ENCODE data around the gene PCDHA13.
"Not testable (repeated sequence)": the region's sequence is repeated elsewhere in the genome, so short reads cannot be mapped to it uniquely, and the experiment has no call there.

The PCDHA13 gene, protein sequence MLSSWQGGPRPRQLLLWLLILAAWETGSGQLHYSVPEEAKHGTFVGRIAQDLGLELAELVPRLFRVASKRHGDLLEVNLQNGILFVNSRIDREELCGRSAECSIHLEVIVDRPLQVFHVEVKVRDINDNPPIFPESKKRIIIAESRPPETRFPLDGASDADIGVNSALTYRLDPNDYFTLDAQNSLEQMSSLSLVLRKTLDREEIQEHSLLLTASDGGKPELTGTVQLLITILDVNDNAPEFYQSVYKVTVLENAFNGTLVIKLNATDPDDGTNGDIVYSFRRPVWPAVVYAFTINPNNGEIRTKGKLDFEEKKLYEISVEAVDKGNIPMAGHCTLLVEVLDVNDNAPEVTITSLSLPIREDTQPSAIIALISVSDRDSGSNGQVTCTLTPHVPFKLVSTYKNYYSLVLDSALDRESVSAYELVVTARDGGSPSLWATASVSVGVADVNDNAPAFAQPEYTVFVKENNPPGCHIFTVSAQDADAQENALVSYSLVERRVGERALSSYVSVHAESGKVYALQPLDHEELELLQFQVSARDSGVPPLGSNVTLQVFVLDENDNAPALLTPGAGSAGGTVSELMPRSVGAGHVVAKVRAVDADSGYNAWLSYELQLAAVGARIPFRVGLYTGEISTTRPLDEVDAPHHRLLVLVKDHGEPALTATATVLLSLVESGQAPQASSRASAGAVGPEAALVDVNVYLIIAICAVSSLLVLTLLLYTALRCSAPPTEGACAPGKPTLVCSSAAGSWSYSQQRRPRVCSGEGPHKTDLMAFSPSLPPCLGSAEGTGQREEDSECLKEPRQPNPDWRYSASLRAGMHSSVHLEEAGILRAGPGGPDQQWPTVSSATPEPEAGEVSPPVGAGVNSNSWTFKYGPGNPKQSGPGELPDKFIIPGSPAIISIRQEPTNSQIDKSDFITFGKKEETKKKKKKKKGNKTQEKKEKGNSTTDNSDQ

DNA sequence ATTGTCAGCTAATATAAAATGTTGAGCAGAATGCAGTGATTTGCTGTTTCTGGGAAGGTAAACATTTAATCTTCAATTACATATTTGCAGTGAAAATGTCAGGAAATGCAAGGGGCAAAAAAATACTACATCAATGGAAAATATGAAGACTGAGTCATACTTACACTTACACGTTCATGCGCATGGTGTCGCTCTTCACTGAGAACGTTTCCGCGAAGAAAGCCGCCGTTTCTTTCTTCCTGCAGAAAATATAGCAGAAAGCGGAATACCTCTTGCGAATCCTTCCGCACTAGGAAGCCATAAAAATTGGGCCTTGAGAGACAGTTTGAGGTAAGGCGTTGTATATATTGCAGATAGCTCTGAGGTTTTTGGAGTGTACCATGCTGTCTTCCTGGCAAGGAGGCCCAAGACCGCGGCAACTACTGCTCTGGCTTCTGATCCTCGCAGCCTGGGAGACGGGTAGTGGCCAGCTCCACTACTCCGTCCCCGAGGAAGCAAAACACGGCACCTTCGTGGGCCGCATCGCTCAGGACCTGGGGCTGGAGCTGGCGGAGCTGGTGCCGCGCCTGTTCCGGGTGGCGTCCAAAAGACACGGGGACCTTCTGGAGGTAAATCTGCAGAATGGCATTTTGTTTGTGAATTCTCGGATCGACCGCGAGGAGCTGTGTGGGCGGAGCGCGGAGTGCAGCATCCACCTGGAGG lies at the start of gene PCDHA13:
TSS of gene PCDHA13 (plus strand) at position 236 of the 702 bp plus-strand sequence. CDS start at position 381, 145 bp downstream.
- DNase-seq, result no peak

DNA sequence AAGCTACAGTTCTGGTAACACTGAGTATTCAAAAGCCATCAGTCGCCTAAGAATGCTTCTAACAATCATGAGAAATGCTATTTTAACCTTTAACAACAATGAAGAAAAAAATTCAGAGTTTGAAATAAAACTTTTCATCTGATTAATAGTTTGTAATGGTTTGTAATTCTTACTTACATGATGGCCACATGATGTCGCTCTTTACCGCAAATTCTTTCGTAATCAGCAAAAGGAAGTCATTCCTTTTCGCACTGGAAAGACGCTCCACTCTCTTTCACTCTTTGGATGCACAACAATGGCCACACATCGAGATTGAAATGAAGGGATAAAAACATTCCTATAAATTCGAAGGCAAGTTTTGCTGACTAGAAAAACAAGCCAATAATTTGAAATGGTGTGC lies 47.9 kb upstream of the PCDHA13 start, which contains the start of gene PCDHA7:
TSS of gene PCDHA7 (plus strand) at position 277 of the 400 bp plus-strand sequence. CDS start at position 392, 115 bp downstream.
- DNase-seq, result no peak

DNA sequence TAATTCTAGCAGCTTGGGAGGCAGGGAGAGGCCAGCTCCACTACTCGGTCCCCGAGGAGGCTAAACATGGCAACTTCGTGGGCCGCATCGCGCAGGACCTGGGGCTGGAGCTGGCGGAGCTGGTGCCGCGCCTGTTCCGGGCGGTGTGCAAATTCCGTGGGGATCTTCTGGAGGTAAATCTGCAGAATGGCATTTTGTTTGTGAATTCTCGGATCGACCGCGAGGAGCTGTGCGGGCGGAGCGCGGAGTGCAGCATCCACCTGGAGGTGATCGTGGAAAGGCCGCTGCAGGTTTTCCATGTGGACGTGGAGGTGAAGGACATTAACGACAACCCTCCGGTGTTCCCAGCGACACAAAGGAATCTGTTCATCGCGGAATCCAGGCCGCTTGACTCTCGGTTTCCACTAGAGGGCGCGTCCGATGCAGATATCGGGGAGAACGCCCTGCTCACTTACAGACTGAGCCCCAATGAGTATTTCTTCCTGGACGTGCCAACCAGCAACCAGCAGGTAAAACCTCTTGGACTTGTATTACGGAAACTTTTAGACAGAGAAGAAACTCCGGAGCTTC lies 47.4 kb upstream of the PCDHA13 start:
- DNase-seq, result not testable (repeated sequence)

DNA sequence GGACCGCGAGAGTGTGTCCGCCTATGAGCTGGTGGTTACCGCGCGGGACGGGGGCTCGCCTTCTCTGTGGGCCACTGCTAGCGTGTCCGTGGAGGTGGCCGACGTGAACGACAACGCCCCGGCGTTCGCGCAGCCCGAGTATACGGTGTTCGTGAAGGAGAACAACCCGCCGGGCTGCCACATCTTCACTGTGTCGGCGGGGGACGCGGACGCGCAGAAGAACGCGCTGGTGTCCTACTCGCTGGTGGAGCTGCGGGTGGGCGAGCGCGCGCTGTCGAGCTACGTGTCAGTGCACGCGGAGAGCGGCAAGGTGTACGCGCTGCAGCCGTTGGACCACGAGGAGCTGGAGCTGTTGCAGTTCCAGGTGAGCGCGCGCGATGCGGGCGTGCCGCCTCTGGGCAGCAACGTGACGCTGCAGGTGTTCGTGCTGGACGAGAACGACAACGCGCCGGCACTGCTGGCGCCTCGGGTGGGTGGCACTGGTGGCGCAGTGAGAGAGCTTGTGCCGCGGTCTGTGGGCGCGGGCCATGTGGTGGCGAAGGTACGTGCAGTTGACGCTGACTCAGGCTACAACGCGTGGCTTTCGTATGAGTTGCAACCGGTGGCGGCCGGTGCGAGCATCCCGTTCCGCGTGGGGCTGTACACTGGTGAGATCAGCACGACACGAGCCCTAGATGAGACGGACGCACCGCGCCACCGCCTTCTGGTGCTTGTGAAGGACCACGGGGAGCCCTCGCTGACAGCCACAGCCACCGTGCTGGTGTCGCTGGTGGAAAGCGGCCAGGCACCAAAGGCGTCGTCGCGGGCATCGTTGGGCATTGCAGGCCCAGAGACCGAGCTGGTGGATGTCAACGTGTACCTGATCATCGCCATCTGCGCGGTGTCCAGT lies 46.1 kb upstream of the PCDHA13 start:
- DNase-seq, result no peak

DNA sequence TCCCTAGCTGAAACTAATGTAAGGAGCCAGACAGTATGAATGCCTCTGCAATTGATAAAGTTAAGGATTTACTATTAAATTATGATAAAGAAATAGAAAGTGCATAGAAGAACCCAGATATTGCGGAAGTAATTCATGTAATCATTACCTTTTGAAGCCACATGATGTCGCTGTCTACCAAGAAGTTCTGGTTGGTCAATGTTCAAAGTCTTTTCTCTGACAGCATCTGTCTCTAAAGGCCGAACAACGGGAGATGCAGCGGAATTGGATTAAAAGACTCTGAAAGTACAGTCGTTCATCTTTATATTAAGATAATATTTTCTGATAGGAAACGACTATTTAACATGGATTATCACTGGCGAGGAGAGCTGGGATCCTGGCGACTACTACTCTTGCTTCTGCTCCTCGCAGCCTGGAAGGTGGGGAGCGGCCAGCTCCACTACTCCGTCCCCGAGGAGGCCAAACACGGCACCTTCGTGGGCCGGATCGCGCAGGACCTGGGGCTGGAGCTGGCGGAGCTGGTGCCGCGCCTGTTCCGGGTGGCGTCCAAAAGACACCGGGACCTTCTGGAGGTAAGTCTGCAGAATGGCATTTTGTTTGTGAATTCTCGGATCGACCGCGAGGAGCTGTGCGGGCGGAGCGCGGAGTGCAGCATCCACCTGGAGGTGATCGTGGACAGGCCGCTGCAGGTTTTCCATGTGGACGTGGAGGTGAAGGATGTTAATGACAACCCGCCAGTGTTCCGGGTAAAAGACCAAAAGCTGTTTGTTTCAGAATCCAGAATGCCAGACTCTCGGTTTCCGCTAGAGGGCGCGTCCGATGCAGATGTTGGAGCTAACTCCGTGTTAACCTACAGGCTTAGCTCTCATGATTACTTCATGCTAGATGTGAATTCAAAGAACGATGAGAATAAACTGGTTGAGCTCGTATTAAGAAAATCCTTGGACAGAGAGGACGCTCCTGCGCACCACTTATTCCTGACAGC lies 40.7 kb upstream of the PCDHA13 start, which contains the start of gene PCDHA8:
TSS of gene PCDHA8 (plus strand) at position 210 of the 985 bp plus-strand sequence. CDS start at position 345, 135 bp downstream.
- no peak for DNase-seq

DNA sequence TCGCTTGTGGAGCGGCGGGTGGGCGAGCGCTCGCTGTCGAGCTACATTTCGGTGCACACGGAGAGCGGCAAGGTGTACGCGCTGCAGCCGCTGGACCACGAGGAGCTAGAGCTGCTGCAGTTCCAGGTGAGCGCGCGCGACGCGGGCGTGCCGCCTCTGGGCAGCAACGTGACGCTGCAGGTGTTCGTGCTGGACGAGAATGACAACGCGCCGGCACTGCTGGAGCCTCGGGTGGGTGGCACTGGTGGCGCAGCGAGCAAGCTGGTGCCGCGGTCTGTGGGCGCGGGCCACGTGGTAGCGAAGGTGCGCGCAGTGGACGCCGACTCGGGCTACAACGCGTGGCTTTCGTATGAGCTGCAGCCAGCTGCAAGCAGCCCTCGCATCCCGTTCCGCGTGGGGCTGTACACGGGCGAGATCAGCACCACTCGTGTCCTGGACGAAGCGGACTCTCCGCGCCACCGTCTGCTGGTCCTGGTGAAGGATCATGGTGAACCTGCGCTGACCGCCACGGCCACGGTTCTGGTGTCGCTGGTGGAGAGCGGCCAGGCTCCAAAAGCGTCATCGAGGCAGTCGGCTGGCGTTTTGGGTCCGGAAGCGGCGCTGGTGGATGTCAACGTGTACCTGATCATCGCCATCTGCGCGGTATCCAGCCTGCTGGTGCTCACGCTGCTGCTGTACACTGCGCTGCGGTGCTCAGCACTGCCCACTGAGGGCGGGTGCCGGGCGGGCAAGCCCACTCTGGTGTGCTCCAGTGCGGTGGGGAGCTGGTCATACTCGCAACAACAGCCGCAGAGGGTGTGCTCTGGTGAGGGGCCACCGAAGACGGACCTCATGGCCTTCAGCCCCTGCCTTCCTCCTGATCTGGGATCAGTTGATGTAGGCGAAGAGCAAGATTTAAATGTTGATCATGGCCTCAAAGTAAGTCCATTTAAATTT lies 38.9 kb upstream of the PCDHA13 start:
- no peak for DNase-seq

DNA sequence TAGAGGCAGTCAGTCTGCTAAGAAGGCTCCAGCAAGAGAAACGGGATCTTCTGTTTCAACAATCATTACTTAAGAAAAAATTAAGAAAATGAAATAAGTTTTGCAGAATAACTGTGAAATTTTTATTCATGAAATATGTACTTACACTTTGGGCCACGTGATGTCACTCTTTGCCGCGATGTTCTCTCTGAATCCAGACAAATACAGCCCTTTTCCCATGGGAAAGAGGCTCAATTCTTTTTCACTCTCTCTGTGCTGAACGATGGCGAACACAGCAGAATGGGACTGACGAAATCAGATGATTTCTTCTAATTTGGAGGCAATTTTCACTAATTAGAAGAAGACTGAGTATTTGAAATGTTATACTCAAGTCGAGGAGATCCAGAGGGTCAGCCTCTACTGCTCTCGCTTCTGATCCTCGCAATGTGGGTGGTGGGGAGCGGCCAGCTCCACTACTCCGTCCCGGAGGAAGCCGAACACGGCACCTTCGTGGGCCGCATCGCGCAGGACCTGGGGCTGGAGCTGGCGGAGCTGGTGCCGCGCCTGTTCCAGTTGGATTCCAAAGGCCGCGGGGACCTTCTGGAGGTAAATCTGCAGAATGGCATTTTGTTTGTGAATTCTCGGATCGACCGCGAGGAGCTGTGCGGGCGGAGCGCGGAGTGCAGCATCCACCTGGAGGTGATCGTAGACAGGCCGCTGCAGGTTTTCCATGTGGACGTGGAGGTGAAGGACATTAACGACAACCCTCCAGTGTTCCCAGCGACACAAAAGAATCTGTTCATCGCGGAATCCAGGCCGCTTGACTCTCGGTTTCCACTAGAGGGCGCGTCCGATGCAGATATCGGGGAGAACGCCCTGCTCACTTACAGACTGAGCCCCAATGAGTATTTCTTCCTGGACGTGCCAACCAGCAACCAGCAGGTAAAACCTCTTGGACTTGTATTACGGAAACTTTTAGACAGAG lies 33.5 kb upstream of the PCDHA13 start, which contains the start of gene PCDHA9:
TSS of gene PCDHA9 (plus strand) at position 244 of the 964 bp plus-strand sequence. CDS start at position 358, 114 bp downstream.
- not testable (repeated sequence) for DNase-seq

DNA sequence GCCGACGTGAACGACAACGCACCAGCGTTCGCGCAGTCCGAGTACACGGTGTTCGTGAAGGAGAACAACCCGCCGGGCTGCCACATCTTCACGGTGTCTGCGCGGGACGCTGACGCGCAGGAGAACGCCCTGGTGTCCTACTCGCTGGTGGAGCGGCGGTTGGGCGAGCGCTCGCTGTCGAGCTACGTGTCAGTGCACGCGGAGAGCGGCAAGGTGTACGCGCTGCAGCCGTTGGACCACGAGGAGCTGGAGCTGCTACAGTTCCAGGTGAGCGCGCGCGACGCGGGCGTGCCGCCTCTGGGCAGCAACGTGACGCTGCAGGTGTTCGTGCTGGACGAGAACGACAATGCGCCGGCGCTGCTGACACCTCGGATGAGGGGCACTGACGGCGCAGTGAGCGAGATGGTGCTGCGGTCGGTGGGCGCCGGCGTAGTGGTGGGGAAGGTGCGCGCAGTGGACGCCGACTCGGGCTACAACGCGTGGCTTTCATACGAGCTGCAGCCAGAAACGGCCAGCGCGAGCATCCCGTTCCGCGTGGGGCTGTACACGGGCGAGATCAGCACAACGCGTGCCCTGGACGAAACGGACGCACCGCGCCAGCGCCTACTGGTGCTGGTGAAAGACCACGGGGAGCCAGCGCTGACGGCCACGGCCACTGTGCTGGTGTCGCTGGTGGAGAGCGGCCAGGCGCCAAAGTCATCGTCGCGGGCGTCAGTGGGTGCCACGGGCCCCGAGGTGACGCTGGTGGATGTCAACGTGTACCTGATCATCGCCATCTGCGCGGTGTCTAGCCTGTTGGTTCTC lies 31.9 kb upstream of the PCDHA13 start:
- not testable (repeated sequence) for DNase-seq

DNA sequence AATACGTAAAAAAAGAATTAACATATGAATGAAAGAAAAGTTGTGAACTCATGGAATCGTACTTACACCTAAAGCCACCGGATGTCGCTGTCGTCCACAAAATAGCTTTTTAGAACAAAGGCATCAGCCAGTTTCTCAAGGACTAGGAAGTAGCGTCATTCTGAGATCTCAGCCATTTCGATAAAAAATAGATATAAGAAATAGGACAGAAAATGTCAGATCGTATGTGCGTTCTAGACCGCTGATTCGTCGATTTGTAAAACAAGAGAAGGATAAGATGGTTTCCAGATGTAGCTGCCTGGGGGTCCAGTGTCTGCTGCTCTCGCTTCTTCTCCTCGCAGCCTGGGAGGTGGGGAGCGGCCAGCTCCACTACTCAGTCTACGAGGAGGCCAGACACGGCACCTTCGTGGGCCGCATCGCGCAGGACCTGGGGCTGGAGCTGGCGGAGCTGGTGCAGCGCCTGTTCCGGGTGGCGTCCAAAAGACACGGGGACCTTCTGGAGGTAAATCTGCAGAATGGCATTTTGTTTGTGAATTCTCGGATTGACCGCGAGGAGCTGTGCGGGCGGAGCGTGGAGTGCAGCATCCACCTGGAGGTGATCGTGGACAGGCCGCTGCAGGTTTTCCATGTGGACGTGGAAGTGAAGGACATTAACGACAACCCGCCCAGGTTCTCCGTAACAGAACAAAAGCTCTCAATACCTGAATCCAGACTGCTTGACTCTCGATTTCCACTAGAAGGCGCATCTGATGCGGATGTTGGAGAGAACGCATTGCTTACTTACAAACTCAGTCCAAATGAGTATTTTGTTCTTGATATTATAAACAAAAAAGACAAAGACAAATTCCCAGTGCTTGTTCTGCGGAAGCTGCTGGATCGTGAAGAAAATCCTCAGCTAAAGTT lies 25.9 kb upstream of the PCDHA13 start, which contains the start of gene PCDHA10:
TSS of gene PCDHA10 (plus strand) at position 126 of the 903 bp plus-strand sequence. CDS start at position 278, 152 bp downstream.
- DNase-seq, result no peak

DNA sequence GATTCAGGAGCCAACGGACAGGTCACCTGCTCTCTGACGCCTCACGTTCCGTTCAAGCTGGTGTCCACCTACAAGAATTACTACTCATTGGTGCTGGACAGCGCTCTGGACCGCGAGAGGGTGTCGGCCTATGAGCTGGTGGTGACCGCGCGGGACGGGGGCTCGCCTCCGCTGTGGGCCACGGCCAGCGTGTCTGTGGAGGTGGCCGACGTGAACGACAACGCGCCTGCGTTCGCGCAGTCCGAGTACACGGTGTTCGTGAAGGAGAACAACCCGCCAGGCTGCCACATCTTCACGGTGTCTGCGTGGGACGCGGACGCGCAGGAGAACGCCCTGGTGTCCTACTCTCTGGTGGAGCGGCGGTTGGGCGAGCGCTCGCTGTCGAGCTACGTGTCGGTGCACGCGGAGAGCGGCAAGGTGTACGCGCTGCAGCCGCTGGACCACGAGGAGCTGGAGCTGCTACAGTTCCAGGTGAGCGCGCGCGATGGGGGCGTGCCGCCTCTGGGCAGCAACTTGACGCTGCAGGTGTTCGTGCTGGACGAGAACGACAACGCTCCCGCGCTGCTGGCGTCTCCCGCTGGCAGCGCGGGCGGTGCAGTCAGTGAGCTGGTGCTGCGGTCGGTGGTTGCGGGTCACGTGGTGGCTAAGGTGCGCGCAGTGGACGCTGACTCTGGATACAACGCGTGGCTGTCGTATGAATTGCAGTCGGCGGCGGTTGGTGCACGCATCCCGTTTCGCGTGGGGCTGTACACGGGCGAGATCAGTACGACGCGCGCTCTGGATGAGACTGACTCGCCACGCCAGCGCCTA lies 24.5 kb upstream of the PCDHA13 start:
- no peak for DNase-seq

DNA sequence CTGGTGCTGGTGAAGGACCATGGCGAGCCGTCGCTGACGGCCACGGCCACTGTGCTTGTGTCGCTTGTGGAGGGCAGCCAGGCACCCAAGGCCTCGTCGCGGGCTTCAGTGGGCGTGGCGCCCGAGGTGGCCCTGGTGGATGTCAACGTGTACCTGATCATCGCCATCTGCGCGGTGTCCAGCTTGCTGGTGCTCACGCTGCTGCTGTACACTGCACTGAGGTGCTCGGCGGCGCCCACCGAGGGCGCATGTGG lies 24.0 kb upstream of the PCDHA13 start:
- no peak for DNase-seq

DNA sequence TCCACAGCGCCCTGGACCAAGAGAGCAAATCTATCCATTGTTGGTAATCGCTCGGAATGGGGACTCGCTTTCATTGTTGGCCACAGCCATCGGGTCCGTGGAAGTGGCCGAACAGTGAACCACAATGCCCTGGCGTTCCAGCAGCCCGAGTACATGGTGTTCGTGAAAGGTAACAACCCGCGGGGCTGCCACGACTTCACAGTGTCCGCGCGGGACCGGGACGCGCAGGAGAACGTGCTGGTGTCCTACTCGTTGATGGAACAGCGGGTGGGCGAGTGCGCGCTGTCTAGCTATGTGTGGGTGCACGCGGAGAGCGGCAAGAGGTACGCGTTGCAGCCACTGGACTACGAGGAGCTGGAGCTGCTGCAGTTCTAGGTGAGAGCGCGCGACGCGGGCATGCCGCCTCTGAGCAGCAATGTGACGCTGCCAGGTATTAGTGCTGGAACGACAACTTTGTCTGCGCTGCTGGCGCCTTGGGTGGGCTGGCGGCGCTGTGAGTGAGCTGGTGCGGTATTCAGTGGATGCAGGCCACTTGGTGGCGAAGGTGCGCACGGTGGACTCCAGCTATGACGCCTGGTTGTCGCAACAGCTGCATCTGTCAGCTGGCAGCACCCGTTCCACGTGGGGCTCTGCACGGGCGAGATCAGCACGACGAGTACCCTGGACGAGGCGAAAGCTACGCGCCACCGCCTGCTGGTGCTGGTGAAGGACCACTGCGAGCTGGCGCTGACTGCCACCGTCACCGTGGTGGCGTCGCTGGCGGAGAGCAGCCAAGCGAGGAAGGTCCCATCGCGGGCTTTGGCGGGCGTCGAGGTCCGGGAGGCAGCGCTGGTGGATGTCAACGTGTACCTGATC lies 19.3 kb upstream of the PCDHA13 start:
- DNase-seq, result no peak

DNA sequence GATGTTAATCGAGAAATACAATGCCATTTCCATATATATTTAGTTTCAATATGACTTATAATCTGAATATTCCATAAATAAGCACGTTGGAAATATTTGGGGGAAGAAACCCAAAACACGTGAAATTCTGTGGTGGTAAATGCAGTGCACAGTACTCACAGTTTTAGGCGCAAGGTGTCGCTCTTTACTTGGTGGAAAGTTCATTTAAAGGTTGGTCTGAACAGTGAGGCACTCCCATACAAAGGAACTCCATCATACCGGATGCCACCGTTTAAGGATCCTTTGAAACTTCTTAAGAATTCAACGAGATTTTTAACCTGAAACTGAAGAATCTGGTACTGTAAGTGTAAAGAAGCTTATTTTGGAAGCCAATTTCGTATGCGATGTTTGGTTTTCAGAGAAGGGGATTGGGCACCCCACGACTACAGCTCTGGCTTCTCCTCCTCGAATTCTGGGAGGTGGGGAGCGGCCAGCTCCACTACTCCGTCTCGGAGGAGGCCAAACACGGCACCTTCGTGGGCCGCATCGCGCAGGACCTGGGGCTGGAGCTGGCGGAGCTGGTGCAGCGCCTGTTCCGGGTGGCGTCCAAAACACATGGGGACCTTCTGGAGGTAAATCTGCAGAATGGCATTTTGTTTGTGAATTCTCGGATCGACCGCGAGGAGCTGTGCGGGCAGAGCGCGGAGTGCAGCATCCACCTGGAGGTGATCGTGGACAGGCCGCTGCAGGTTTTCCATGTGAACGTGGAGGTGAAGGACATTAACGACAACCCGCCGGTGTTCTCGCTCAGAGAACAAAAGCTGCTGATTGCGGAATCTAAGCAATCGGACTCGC lies 13.0 kb upstream of the PCDHA13 start, which contains the start of gene PCDHA11:
TSS of gene PCDHA11 (plus strand) at position 237 of the 834 bp plus-strand sequence. CDS start at position 384, 147 bp downstream.
- DNase-seq, result no peak
